ENCODE measurements around the gene CD300A.

DNA sequence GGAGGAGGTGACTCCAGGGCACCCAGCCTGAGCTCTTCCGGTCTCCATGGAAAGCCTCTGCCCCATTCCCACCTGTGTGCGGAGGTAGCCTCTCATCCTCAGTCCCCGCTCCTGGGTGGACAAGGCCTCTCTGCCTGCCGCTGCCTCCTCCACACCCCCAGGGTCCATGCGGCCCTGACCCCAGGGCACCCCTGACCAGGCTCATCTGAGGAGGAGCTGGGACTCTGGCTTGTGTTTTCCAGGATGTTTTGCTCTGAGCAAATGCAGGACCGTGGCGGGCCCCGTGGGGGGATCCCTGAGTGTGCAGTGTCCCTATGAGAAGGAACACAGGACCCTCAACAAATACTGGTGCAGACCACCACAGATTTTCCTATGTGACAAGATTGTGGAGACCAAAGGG, 6.9 kb downstream of the CD300A start:
- no peak for TF ChIP-seq POLR2A (IDR thresholded peaks at IDR 0.05; ENCODE audit: low read depth, low read length)
- no peak for TF ChIP-seq TAF1 (IDR thresholded peaks at IDR 0.05; ENCODE audit: borderline replicate concordance, low read depth, low read length)
- TF ChIP-seq POLR2AphosphoS5 (IDR thresholded peaks at IDR 0.05; ENCODE audit: low read depth, low read length), result no peak
